Measurements from ENCODE around the gene CHI3L1.

CHI3L1 gene

GRCh38 chr1:203223012-203223775 lies 36.7 kb upstream of the CHI3L1 start:
- no peak for DNase-seq (ENCODE audit: low read depth)
- H3K4me3 ChIP-seq (replicated peaks; ENCODE audit: low read depth, low read length): no peak overlapping the region
- TF ChIP-seq, protein P1, sequence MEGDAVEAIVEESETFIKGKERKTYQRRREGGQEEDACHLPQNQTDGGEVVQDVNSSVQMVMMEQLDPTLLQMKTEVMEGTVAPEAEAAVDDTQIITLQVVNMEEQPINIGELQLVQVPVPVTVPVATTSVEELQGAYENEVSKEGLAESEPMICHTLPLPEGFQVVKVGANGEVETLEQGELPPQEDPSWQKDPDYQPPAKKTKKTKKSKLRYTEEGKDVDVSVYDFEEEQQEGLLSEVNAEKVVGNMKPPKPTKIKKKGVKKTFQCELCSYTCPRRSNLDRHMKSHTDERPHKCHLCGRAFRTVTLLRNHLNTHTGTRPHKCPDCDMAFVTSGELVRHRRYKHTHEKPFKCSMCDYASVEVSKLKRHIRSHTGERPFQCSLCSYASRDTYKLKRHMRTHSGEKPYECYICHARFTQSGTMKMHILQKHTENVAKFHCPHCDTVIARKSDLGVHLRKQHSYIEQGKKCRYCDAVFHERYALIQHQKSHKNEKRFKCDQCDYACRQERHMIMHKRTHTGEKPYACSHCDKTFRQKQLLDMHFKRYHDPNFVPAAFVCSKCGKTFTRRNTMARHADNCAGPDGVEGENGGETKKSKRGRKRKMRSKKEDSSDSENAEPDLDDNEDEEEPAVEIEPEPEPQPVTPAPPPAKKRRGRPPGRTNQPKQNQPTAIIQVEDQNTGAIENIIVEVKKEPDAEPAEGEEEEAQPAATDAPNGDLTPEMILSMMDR (IDR thresholded peaks at IDR 0.05; ENCODE audit: low read length, missing control alignments): no peak

- DNase-seq (ENCODE audit: low read depth): no peak
- TF ChIP-seq, protein P1 (IDR thresholded peaks at IDR 0.05; ENCODE audit: low read length, missing control alignments): no peak
- H3K4me3 ChIP-seq (replicated peaks; ENCODE audit: low read depth, low read length): no peak overlapping the region
Observed at GRCh38 chr1:203219934-203220333, 33.4 kb upstream of the CHI3L1 start.

GRCh38 chr1:203219171-203219570 lies 32.7 kb upstream of the CHI3L1 start:
- no peak overlapping the region for H3K4me3 ChIP-seq (replicated peaks; ENCODE audit: low read depth, low read length)
- TF ChIP-seq, protein P1 (IDR thresholded peaks at IDR 0.05; ENCODE audit: low read length, missing control alignments): no peak
- DNase-seq (ENCODE audit: low read depth): no peak

DNA sequence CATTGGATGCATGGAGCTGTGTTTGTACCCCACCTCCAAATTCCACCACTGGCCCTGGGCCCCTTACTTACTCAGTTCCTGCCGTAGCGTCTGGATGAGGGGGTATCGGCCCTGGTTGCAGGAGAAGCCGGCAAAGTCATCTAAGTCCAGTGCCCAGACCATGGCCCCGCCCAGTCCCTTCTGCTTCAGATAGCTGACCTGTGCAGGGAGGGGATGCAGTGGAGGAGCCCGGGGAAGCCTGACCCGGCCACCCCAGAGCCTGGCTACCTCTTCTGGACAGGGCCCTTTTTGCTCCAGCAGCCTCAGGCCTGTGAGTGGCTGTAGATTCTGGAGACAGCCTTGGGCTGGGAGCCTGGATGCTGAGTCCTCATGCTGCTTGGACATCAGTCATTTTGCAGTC lies 31.2 kb upstream of the CHI3L1 start:
- no peak for DNase-seq (ENCODE audit: low read depth)
- H3K4me3 ChIP-seq (replicated peaks; ENCODE audit: low read depth, low read length): no peak overlapping the region
- TF ChIP-seq, protein P1 (IDR thresholded peaks at IDR 0.05; ENCODE audit: low read length, missing control alignments): no peak

- no peak overlapping the region for H3K4me3 ChIP-seq (replicated peaks; ENCODE audit: low read depth, low read length)
- TF ChIP-seq, protein P1 (IDR thresholded peaks at IDR 0.05; ENCODE audit: low read length, missing control alignments): peak; percentile 1
- DNase-seq (ENCODE audit: low read depth): no peak
Observed at GRCh38 chr1:203217139-203217655, 30.7 kb upstream of the CHI3L1 start.

- TF ChIP-seq, protein P1 (IDR thresholded peaks at IDR 0.05; ENCODE audit: low read length, missing control alignments): peak; percentile 65
- no peak overlapping the region for H3K4me3 ChIP-seq (replicated peaks; ENCODE audit: low read depth, low read length)
- peak; percentile 83 for DNase-seq (ENCODE audit: low read depth)
Observed at GRCh38 chr1:203216274-203217138, 30.0 kb upstream of the CHI3L1 start.
